ENCODE measurements around the gene SIRPB2.
A peak's percentile ranks its signal among the peaks of the same experiment; 100 is the strongest.

The SIRPB2 gene

DNA sequence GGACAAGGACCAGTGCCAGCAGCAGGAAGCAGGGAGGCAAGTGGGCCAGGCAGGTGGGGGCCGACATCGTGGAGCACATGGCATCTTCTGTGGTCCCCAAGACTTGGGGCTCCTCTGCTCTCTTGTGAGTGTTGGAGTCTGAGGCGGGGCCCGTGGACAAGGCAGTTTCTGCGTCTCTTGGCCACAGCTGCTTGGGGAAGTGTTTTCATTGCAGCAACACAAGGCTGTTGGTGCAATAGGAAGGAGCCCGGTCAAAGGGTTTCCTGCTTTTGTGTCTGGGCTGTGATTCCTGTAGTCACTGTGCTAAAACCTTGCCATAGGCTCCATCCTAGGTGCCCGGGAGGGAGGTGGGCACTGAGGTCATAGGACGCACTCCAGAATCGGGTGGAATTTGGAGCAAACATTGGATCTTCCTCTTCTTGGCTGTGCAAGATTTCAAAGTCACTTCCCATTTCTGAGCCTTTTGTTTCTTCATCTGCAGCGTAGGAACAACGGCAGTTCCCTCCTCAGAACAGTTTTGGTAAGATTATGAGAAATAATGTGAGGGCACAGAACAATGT, at the start of gene SIRPB2:
Gene SIRPB2 (minus strand): TSS at position 140 of the 560 bp plus-strand sequence. CDS start 61 bp downstream, at position 79.
- no peak for DNase-seq

DNA sequence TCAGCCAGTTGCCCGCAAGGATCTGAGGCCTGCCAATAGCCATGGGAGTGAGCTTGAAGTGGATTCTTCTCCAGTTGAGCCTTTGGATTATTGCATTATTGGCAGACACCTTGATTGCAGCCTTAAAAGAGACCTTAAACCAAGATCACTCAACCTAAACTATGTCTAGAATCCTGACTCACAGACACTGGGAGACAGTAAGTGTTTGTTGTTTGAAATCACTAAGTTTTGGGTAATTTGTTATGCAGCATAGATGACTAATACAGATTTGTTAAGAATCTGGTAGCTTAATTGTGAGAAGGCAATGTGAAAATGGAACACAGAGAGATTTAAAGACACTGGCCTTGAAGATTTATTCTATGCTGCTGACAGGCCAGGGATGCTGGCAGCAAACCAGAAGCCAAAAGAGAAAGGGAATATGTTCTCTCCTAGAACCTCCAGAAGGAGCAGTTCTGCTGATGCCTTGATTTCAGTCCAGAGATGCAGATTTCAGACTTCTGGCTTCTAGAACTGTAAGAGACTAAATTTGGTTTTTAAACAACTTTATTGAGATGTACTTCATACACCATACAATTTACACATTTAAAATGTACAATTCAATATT, 48.7 kb upstream of the SIRPB2 start:
- DNase-seq: no peak

- no peak for DNase-seq
Measured at GRCh38 chr20:1538655-1539054, 47.4 kb upstream of the SIRPB2 start.

GRCh38 chr20:1537731-1538058, 46.5 kb upstream of the SIRPB2 start:
- DNase-seq: no peak

GRCh38 chr20:1536893-1537730, 45.9 kb upstream of the SIRPB2 start:
- no peak for DNase-seq

GRCh38 chr20:1535420-1536175, 44.4 kb upstream of the SIRPB2 start:
- DNase-seq: no peak

- no peak for DNase-seq
Measured at GRCh38 chr20:1534526-1534925, 43.3 kb upstream of the SIRPB2 start.

DNA sequence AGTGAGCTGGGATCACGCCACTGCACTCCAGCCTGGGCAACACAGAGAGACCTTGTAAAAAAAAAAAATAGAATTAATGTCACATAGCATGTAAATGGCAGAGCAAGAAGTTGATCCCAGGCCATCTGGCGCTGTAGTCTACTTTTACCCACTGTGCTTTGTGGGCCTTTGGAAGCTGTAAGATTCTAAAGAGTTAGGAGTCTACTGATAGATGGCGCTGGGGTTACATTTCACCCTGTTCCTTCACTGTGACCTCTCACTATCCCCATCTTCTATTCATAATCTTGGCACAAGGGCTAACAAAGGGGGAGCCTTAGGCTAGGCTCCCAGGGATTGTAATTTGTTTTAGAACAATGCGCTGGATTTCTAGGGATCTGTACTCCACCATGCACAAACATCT, 41.8 kb upstream of the SIRPB2 start:
- no peak for DNase-seq

DNA sequence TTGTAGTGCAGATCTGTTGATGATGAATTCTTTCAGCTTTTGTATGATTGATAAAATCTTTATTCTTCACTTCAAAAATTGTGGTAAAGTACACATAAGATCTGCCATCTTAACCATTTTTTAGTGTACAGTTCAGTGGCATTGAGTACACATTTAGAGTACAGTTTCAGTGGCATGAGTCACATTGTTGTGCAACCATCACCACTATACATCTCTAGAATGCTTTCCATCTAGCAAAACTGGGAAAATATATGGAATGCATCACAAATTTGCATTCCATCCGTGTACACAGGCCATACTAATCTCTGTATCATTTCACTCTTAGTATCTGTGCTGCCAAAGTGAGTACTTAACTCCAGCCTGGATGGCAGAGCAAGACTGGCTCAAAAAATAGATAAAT, 37.6 kb upstream of the SIRPB2 start:
- DNase-seq: no peak

- no peak for DNase-seq
Measured at GRCh38 chr20:1527923-1528322, 36.7 kb upstream of the SIRPB2 start.

GRCh38 chr20:1526896-1527295, 35.7 kb upstream of the SIRPB2 start:
- no peak for DNase-seq

GRCh38 chr20:1526310-1526709, 35.1 kb upstream of the SIRPB2 start:
- DNase-seq: no peak

DNA sequence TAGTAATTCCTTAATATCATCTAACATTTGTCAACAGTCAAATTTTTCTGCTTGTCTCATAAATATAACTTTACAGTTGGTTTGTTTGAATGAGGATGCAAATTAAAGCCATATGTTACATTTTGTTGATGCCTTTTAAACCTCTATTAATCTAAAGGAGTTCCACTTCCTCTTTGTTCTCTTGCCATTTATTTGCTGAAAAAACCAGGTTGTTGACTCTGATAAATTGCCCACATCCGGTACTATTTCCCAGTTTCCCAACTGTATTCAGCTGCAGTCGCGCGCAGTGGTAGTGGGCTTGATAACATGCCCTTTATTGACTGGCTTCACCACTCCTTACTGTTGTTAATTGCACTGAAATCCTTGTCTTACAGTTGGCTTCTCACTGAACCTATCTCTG, 32.8 kb upstream of the SIRPB2 start:
- no peak for DNase-seq

- DNase-seq: no peak
Measured at GRCh38 chr20:1517010-1517409, 25.8 kb upstream of the SIRPB2 start.

- no peak for DNase-seq
Measured at GRCh38 chr20:1513801-1514200, 22.6 kb upstream of the SIRPB2 start.

DNA sequence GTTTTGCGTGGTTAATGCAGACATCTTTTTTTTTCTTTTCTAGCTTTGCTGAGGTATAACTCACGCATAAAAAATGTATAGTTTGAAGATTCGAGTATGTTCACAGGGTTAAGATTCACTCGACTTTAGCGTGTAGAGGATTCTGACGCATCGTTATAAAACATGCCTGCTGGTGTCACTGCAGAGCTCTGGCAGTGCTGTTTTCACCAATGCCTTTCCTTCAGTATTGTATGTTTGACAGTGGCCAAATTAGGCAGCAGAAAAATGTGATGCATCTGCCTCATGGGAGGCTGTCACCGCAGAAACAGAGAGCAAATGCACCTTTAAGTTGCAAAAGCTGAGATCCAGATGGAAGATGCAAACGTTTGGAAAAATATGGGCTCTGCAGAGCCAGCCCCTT, 18.0 kb upstream of the SIRPB2 start:
- DNase-seq: no peak

- DNase-seq: no peak
Measured at GRCh38 chr20:1508574-1508973, 17.4 kb upstream of the SIRPB2 start.

DNA sequence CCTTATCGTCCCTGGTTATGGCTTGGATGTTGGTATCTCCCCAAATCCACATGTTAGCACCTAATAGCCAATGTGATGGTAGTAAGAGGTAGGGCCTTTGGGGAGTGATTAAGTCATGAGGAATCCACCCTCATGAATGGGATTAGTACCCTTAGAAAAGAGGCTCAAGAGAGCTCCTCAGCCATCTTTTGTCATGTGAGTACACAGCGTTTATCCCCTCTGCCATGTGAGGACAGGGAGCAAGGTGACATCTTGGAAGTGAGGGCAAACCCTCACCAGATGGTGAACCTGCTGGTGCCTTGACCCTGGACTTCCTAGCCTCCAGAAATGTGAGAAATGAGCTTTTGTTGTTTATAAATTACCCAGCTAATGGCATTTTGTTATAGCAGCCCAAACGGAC, 16.1 kb upstream of the SIRPB2 start:
- no peak for DNase-seq

- DNase-seq: no peak
Measured at GRCh38 chr20:1505871-1506270, 14.7 kb upstream of the SIRPB2 start.

GRCh38 chr20:1505361-1505760, 14.1 kb upstream of the SIRPB2 start:
- no peak for DNase-seq

GRCh38 chr20:1503564-1504227, 12.5 kb upstream of the SIRPB2 start:
- DNase-seq: peak; percentile 75

DNA sequence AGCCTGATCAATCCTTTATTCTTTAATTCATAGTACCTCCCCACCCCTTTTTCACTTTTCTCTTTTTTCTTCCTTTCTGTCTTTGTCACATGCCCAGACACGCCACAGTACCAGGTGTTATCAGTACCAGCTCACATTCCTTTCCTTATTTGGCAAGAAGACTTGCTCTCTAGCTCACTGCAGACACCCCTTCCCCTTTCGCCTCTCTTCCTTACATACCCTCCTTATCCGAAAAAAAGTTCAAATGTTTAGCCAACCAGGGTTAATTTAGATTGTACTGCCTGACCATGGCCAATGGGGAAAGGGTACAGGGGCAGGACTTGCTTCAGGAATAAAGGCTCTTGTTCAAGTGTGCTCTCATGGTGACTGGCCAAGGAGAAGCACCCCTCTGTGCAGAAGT, 9.3 kb upstream of the SIRPB2 start:
- peak; percentile 15 for DNase-seq
